NCI-H187 (cell line): ENCODE measurements around the gene CCNG1.
"Not testable (repeated sequence)": the region's sequence is repeated elsewhere in the genome, so short reads cannot be mapped to it uniquely, and the experiment has no call there.

Source experiments
- DNase-seq, 2 experiments: peaks; one replicate each; lab custom pipeline; 2025; lab: John Stamatoyannopoulos, UW

CCNG1 gene

GRCh38 chr5:163444526-163444925, 7.1 kb downstream of the CCNG1 start:
- DNase-seq, result no peak

GRCh38 chr5:163445345-163445744, 8.0 kb downstream of the CCNG1 start:
- DNase-seq, result no peak

- no peak for DNase-seq
These were observed 9.8 kb downstream of the CCNG1 start for GRCh38 chr5:163447191-163447590.

GRCh38 chr5:163447875-163448274, 10.5 kb downstream of the CCNG1 start:
- no peak for DNase-seq

GRCh38 chr5:163448491-163448890, 11.1 kb downstream of the CCNG1 start:
- no peak for DNase-seq

GRCh38 chr5:163451489-163451888, 14.1 kb downstream of the CCNG1 start:
- DNase-seq, result no peak

GRCh38 chr5:163453705-163454104, 16.3 kb downstream of the CCNG1 start:
- no peak for DNase-seq

GRCh38 chr5:163455406-163455805, 18.0 kb downstream of the CCNG1 start:
- not testable (repeated sequence) for DNase-seq

- no peak for DNase-seq
These were observed 18.7 kb downstream of the CCNG1 start for GRCh38 chr5:163456029-163456589.

GRCh38 chr5:163456840-163457239, 19.4 kb downstream of the CCNG1 start:
- DNase-seq, result no peak

- DNase-seq, result no peak
These were observed 21.5 kb downstream of the CCNG1 start for GRCh38 chr5:163458778-163459385.

GRCh38 chr5:163459462-163459818, 22.0 kb downstream of the CCNG1 start:
- peak in 1 of 2 experiments; percentile 24 for DNase-seq

GRCh38 chr5:163459819-163460561, 22.6 kb downstream of the CCNG1 start, which contains the start of gene NUDCD2:
TSS of gene NUDCD2 (minus strand) at chr5:163460102. CDS start at chr5:163460050, 52 bp downstream.
- peak; percentile 88 to 98 for DNase-seq

GRCh38 chr5:163460562-163461171, 23.3 kb downstream of the CCNG1 start, which contains the start of gene HMMR:
TSS of gene HMMR (plus strand) at chr5:163460632. CDS start at chr5:163460693, 61 bp downstream.
- DNase-seq, result peak in 1 of 2 experiments; percentile 38

GRCh38 chr5:163463063-163463435, 25.7 kb downstream of the CCNG1 start:
- DNase-seq, result no peak

- DNase-seq, result no peak
These were observed 30.3 kb downstream of the CCNG1 start for GRCh38 chr5:163467682-163468081.

GRCh38 chr5:163473635-163474243, 36.3 kb downstream of the CCNG1 start:
- DNase-seq, result no peak

- DNase-seq, result no peak
These were observed 38.0 kb downstream of the CCNG1 start for GRCh38 chr5:163475411-163475810.

- no peak for DNase-seq
These were observed 41.0 kb downstream of the CCNG1 start for GRCh38 chr5:163478126-163478981.

- DNase-seq, result no peak
These were observed 41.5 kb downstream of the CCNG1 start for GRCh38 chr5:163478982-163479271.

GRCh38 chr5:163489055-163489744, 51.8 kb downstream of the CCNG1 start:
- no peak for DNase-seq
